ENCODE measurements around the gene TMEM256. TPM values are rescaled to one million over a fixed set of nuclear protein-coding genes. Genes with fewer than 3 reads are reported as not detected.

TMEM256 gene
- total and polyA plus RNA-seq, 2 of the 8 experiments (the other 6 are each of a cell fraction or from before 2014, with no cell fraction given): 97.0 to 350 TPM

- DNase-seq (ENCODE audit: low read depth in 1 of 2, low spot score in 2 of 2) (no peak), FAIRE-seq (no peak)
- Histone ChIP-seq H3K27me3 (replicated peaks in 1 of 4; ENCODE audit: control insufficient read depth in 3 of 4, extremely low read depth in 1 of 4, insufficient read depth in 3 of 4, low read length in 3 of 4) (no peaks in the 10 kb centered on the region), H2BK5ac (ENCODE audit: low read depth, low read length) (no peak overlapping the region), H2BK15ac (ENCODE audit: low read length) (no peak overlapping the region), H3K79me2 (ENCODE audit: control insufficient read depth in 1 of 2, insufficient read depth in 2 of 2, low read length in 2 of 2) (no peaks in the 10 kb centered on the region), H3K9me3 (ENCODE audit: insufficient read depth in 2 of 2, low read depth in 1 of 2, low read length in 1 of 2) (no peaks in the 10 kb centered on the region), H2BK20ac (ENCODE audit: low read length) (no peak overlapping the region), H4K91ac (replicated peaks; ENCODE audit: insufficient read length, low read length) (no peak overlapping the region), H3K23me2 (ENCODE audit: low read depth, low read length) (peaks cover 2% of the 10 kb centered on the region; the same call in 1 of the 2 replicates), H3K14ac (ENCODE audit: insufficient read length) (no peak overlapping the region), H3K56ac (replicated peaks; ENCODE audit: insufficient read length, low read depth, low read length) (no peak overlapping the region), H3K79me1 (ENCODE audit: low read depth, low read length) (no peaks in the 10 kb centered on the region), H3K36me3 (ENCODE audit: control insufficient read depth in 2 of 4, insufficient read depth in 4 of 4, low read length in 3 of 4) (peaks cover 0 to 25% (median 9%) of the 10 kb centered on the region in 4 experiments; a peak in 6 of 8 replicates), H3K27ac (ENCODE audit: low read depth, low read length) (no peak overlapping the region), H4K20me1 (replicated peaks in 1 of 2; ENCODE audit: control insufficient read depth in 1 of 2, insufficient read depth in 2 of 2, low read length in 2 of 2) (peaks cover 2 to 5% of the 10 kb centered on the region in 2 experiments), H3K23ac (ENCODE audit: insufficient read length) (no peak overlapping the region), H4K5ac (ENCODE audit: insufficient read length, low read depth, low read length) (no peak overlapping the region), H2BK12ac (ENCODE audit: low read depth, low read length) (no peak overlapping the region), H3K4me1 (replicated peaks in 1 of 4; ENCODE audit: control insufficient read depth in 3 of 4, insufficient read depth in 4 of 4, low read length in 3 of 4) (peaks cover 0 to 15% (median 6%) of the 10 kb centered on the region in 4 experiments; a peak in 5 of 7 replicates), H3K9ac (replicated peaks in 1 of 4; ENCODE audit: extremely low read depth in 1 of 4, low read depth in 3 of 4, low read length in 3 of 4) (no peak overlapping the region), H2BK120ac (replicated peaks; ENCODE audit: low read depth, low read length) (no peak overlapping the region), H2AK5ac (ENCODE audit: low read depth, low read length) (no peak overlapping the region), H3K4ac (replicated peaks; ENCODE audit: insufficient read length, low read depth, low read length) (no peak overlapping the region), H3K18ac (ENCODE audit: extremely low read depth, low read length) (no peak overlapping the region), H3K4me3 (ENCODE audit: extremely low read depth in 1 of 4, insufficient read depth in 2 of 4, low read depth in 3 of 4, low read length in 4 of 4) (no peak overlapping the region), H3K4me2 (ENCODE audit: insufficient read depth in 1 of 2, low read depth in 2 of 2, low read length in 2 of 2) (no peak overlapping the region), H4K8ac (ENCODE audit: extremely low read depth, insufficient read depth, low read length) (peak overlapping the region; percentile 60; the same call in 1 of the 2 replicates), H2AFZ (ENCODE audit: low read length) (no peak overlapping the region)
- POLR2A ChIA-PET (ENCODE audit: partially characterized antibody): interaction anchor here (1.1 to 2.8 kb wide), 6 partner anchors 8 to 133 kb away, joined by 3 to 14 read pairs (median 4); partner anchors contain the start of genes NLGN2, SPEM2 and TMEM102
- no peak for TF ChIP-seq CBX5 (IDR thresholded peaks at IDR 0.05; ENCODE audit: low read depth, low read length)
- no peak for TF ChIP-seq JUND (IDR thresholded peaks at IDR 0.05; ENCODE audit: low read length)
- no peak for TF ChIP-seq PHF8 (conservative IDR thresholded peaks at IDR 0.05; ENCODE audit: low read depth, low read length)
- TF ChIP-seq ASH2L (IDR thresholded peaks at IDR 0.05; ENCODE audit: low read length): no peak
- TF ChIP-seq CBX8 (IDR thresholded peaks at IDR 0.05; ENCODE audit: borderline replicate concordance, low read depth, low read length): no peak
- no peak for TF ChIP-seq SAP30 (IDR thresholded peaks at IDR 0.05; ENCODE audit: insufficient read depth, insufficient replicate concordance, low read length)
- TF ChIP-seq TCF12 (IDR thresholded peaks at IDR 0.05; ENCODE audit: low read depth, low read length): no peak
- CTCF ChIA-PET (ENCODE audit: partially characterized antibody): interaction anchor here (1.0 to 1.4 kb wide), 2 partner anchors 38 to 144 kb away, joined by 3 to 5 read pairs; partner anchors contain the start of gene SENP3
- WGBS, 2 experiments (ENCODE audit: extremely low coverage in 1 of 2, insufficient coverage in 1 of 2, insufficient read length in 1 of 2, insufficient replicate concordance in 2 of 2, low coverage in 1 of 2, low lambda C conversion rate in 2 of 2, missing lambda C conversion rate in 1 of 2): 93% methylated on average over 34 of the region's 54 CpGs; no CpG with 5 or more reads in 1 of the 2 experiments
Observed at GRCh38 chr17:7417056-7417655, 13.3 kb upstream of the TMEM256 start.

Data from H1 (cell line).